GM18499 (cell line): ENCODE measurements around the gene POC1A.
"Not testable (repeated sequence)": the region's sequence is repeated elsewhere in the genome, so short reads cannot be mapped to it uniquely, and the experiment has no call there.

Experiments
- ATAC-seq: cut with Tn5 transposase; IDR thresholded peaks from one replicate; pipeline ENCODE4 v1.9.1; 2021; ENCODE audit warnings: moderate number of reproducible peaks; ENCODE audit not compliant: insufficient read depth, unreplicated experiment

POC1A gene

DNA sequence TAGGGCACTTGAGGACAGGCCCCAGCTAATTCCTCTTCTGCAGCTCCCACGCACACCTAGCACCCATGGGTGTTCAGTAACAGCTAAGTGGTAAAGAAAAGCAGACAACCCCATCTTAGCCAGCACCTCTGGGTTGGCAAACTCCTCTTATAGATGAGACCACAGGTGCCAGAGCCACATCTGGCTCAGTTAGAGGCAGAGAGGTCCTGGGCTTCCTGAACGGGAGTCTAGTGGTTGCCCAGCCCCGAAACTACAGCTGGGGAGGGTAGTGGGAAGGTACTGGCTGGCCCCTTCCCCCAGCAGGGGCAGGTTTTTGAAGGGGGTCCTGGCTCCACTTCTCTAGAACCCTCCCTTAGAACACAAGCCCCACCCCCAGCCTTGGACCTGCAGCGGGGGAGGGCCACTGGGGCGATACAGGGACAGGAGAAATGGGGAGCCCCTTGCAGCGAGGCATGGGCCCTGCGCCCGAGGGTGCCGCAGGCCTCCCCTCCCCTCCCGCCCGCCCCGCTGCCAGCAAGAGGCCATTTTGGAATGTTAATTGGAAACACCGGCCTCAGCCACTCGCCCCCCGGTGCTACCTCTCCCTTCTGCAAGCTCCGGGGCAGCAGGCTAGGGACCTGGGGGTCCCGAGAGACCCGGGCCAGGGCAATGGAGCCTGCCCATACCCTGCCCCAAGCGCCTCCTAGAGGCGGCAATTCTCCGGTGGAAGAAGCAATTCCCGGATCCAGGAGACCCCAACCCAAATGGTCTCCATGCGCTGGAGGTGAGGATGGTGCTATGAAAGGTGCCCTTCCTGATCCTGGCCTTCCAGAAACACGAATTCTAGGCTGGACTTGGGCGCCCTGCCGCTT is 99.3 kb downstream of the POC1A start:
- no peak for ATAC-seq

DNA sequence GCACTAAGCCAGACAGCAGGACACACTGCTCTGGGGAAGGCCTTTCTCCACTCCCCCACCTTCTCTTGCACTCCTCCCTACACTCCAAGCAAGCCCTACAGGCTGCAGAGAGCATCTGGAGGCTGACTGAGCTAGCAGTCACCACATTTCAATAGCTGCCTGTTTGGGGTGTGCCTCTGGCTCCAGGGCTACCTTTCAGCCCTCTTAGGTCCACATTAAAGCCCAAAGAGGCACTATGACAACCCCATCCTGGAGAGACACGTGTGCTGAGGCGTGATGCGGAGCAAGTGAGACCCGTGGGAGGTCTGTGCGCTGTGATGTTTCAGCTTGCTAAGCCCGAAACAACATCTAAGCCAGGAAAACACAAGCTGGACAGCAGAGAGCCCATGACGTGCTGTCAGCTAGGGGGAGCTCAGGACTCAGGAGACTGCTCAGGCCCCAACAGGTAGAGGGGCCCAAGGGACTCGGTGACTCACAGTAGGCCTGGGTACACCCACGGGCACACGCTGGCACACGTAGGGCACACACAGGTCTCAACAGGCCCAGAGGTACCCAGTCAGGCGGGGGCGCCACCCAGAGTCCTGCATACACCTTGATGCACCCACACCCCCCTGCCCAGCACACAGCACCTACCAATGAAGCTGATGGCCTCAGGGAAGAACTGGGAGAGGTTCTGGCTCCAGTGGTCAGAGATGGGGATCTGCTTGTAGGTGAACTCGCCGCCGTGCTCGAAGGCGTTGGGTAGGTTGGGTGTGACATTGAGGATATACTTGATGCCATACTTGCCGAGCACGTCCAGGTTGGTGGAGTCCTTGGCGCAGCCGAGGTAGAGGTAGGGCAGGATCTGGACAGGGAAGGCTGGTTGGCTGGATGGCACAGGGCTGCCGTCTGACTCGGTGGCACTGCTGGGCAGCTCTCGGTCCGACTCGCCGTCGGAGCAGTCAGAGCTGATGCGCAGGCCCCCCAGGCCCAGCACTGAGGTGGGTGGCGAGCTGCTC is 100.6 kb downstream of the POC1A start:
- ATAC-seq: no peak

DNA sequence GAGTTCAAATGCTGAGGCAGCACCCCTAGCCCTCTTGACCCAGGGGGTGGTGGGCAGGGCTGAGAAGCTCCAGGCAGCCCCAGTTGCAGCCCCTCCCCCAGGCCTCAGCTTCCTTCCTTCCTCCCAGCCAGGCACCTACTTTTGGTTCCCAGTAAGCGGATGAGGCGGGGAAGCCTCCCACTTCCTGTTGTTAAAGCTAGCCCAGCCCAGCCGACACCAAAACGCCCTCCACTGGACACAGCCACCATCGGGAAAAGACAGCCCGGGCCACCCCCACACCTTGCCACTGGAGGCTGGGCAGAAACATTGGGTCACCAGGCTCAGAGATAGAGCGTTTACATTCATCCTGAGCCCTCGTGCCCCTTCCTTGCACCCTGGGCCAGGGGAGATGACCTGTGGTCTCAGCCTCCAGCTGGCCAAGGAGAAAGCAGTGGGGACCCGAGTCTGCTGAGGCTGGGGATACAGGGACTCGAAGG is 101.4 kb downstream of the POC1A start:
- no peak for ATAC-seq

DNA sequence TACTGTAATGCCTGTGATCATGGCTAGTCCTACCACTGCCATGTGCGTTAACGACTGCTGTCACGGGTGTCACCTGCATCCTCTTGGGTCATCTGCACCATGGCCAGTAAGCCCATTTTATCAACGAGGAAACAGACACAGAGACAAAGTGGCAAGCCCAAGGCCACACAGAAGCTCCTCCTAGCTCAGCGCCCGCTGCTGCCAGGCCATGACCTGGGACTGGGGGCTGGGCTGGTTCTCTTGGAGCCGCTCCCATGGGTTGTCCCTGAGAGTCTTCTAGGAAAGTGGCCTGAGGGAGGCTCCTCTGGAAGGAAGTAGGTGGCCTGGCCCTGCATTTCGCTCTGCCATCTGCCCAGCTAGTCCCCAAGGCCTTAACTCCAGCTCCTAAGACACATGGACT is 102.8 kb downstream of the POC1A start:
- ATAC-seq: no peak

DNA sequence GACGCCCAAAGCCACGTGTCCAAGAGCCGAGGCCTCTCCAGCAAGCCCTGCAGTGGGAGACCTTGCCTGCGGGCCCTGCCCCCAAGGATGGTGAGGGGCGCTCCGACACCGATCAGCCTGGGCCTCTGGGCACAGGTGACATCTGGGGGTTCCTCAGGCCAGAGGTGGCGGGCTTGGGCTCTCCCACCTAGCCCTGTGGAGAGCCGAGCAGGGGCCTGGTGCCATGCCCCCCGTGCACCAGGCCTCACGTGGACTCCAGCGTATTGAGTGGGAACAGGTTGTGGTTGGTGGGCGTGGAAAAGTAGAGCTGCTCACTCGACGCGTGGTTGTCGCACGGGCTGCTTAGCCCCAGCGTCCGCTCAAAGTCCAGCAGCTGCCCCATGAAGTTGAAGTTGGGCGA is 103.7 kb downstream of the POC1A start:
- no peak for ATAC-seq

DNA sequence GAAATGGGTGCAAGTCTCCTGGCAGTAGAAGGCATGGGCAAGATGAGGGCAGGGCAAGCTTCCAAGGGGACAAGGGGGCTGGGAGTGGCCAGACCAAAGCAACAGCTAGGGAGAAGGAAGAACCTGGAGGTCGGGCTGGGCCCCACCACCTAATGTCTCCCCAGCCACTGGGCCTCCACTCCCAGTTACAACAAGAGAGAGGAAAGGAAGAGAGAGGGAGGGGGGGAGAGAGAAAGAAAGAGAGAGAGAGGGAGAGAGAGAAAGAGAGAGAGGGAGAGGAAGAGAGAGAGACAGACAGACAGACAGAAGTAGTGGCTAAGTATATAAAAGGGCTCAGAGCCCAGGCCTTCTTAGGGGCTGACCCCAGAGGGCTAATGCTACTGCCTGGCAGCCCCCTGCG is 104.7 kb downstream of the POC1A start:
- ATAC-seq: no peak

DNA sequence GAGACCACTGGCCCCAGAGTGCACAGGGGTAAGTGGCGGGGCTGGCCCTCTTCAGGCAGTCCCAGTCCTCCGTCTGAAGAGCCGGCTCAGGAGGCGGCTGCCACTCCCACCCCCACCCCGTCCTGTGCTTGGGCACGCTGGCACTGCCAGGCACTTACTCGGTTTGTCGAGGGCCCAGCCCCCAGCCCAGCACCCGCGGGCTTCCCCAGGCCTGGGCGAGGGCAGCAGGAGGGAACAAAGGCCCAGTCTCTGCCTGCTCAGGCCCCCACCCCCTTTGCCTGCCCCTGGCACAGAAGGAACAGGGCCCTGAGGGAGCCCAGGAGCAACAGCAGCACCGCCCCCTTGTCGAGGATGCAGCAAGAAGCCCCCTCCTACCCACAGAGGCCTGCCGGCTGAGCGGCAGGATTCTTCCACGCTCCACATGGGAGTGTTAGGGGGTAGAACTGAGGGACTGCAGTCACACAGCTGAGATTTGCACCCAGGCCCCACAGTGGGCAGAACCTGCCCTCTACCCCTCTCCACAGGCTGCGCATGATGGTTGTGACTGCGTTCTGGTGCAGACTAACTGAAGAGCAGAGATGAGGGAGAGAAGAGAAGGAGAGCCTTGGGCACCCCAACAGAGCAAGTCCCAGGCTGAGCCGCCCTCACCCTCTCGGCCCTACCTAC is 106.8 kb downstream of the POC1A start:
- ATAC-seq: no peak

DNA sequence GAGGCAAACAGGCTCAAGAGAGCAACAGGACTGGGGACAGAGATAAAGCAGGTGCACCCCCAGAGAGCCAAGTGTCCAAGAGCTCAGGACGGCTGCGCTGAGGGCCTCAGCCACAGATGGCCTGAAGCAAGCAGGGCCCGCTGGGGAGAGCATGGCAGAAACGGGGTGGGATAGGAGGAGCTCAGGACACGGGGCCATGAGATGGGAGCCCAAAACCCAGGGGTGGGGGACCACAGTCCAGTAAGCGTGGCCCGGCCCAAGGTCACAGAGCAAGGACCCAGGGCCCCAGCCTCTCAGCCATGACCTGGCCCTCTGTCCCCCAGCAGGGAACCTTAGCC is 107.4 kb downstream of the POC1A start:
- no peak for ATAC-seq

DNA sequence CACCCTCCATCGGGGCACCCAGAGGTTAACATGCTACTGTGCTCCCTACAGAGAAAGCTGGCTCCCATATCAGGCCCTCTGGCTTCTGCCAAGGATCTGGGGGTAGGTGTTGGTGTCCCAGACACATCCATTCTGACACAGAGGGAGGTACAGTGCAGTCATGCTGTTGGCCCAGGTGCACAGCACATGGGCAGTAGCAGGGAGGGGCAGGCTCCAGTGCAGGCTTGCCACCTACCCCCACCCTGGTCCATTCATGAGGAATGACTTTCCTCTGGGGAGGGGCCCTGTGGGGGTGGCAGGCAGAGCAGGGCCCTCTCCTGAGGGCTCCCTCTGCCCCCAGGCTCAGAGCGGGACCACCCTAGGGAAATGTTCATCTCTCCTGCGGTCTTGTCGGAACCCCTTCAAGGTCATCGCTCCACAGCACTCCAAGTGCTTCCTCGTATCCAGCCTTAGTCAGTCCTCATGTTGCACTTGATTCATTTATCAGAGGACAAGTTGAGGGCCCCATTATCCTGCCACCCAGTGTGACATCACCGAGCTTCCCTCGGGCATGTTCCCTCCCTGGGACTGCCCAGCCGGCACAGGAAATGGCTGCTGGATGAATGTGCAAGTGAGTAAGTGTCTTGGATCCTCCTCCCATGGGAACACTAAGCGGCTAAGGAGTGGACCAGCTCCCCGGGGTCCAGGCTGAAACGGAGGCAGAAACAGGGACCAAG is 107.9 kb downstream of the POC1A start:
- no peak for ATAC-seq

DNA sequence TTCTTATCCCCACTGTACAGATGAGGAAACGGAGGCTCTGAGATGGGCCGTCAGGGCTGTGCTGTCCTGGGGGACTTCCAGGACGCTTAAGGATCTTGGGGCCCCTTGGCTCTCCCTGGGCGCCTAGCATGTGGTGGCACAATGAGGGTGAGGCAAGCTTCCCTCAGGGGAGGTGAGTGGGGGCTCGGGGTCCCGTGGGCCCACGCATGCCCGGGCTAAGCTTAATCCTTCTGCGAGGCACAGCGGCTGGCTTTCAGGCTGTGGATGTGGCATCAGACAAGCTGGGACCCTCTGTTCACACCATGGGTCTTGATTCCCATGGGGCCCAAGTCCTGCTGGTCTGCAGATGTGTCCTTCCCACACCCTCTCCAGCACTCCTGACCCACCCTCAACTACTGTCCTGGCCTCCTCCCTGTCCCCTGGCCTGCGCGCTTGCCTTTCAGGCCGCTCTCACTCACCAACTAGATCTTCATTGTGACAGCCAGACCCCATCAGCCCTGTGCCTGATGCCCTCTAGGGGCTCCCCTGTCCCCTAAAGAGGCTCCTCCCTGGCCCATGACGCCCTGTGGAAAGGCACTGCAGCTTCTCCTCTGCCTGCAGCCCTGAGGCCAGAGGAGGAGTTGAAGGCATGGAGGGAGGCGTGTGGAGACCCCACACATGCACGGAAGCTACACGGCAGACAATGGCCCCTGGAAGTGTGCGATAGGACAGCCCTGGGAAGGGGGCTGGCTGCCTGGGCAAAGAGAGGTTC is 109.2 kb downstream of the POC1A start:
- no peak for ATAC-seq

DNA sequence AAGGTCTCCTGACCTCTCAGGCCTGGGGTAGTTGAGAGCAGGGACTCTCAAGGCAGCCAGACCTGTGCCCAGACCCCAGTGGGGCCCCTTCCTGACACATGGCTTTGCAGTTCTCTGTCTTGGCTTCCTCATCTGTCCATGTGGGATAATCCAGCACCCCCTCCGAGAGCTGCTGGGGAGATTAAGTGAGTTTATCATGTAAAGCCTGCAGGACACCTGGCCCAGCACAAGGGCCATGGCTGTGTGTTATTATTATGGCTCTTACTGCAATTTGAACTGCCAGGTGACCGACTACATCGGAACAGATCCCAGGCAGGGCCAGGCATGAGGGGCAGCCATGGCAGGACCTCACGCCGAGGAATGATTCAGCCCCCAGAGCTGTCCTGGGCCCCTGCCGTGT is 110.5 kb downstream of the POC1A start:
- ATAC-seq: no peak

DNA sequence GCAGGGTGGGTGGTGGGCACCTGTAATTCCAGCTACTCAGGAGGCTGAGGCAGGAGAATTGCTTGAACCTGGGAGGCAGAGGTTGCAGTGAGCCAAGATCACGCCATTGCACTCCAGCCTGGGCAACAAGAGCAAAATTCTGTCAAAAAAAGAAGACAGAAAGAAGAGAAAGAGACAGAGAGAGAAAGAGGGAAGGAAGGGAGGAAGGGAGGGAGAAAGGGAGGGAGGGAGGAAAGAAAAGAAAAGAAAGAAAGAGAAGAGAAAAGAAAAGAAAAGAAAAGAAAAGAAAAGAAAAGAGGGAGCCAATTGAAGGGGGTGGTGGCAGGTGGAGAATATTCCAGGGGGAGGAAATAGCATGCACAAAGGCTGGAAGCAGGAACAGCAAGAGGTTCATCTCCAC is 111.2 kb downstream of the POC1A start:
- not testable (repeated sequence) for ATAC-seq

DNA sequence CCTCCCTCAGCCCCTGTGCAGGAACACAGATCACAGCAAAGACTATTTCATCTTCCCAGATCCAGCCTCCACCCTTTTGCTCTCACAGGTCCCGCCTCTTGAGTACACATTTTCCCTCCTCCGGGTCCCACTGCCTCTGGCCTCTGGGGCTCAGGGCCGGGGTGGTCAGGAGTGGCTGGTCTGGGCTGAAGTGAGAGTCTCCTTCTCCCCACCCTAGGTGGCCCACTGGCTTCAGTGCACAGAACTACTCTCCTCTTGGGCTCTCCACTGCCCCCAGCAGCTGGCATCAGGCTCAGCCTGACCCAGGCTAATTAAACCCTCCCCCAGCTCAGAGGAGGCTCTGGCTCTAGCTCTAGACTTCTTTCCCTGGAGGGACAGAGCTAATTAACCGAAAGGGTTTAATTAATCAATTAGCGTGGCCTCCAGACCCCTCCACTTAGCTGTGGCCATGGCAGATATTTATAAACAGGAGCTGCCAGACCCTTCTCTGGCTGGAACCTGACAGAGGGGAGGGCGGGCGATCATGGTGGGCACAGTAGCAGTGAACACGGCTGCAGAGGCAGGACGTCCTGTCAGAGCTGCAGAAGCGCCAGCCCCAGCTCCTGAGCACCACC is 113.0 kb downstream of the POC1A start:
- no peak for ATAC-seq

DNA sequence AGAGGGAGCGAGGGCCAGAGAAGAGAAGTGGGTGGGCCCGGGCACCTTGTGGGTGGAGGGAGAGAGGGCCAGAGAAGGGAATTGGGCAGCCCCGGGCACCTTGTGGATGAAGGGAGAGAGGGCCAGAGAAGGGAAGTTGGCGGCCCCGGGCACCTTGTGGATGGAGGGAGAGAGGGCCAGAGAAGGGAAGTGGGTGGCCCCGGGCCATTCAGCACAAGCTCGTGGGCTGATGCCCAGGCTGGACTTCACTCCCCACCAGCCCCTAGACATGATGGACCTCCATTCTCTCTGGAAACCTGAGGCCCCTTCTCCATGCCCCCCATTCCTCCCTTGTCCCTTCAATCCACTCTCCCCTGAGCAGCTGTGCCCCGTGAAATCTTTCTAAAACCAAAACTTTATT is 113.6 kb downstream of the POC1A start:
- ATAC-seq: no peak

DNA sequence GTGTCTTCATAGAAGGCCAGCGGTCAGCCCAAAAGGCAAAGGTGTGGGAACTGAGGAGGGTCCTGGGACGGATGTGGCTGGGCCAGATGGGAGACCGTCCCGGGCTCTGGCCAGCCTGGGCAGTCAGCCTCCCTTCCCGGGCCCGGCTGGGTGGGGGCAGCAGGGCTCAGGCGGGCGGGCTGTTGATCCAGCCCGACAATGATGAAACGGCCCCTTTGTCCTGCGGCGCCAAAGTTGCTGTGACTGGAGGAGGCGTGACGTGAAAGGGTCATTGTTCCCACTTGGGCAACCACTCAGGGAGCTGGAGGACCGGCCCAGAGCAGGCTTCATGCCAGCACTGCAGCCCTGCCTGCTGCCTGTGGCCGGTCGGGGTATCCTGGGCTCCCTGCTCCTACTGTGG is 114.4 kb downstream of the POC1A start:
- ATAC-seq: no peak

DNA sequence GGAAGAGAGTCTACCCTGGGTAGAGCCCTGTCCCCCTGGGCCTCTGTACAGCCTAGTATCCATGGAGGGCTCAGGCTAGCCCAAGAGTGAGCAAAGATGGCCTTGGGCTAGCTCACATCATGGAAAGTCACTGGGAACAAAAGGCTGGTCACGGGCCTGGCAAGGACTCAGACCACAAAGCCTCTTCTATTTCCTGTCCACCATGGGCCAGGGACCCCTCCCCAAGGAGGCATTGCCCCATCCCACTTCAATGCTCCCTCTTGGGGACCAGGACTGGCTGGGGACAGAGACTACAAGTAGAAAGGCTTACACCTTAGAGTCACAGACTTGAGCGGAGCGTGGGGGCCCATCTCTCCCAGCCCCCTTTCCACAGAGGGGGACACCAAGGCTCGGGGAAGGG is 114.8 kb downstream of the POC1A start:
- ATAC-seq: no peak

DNA sequence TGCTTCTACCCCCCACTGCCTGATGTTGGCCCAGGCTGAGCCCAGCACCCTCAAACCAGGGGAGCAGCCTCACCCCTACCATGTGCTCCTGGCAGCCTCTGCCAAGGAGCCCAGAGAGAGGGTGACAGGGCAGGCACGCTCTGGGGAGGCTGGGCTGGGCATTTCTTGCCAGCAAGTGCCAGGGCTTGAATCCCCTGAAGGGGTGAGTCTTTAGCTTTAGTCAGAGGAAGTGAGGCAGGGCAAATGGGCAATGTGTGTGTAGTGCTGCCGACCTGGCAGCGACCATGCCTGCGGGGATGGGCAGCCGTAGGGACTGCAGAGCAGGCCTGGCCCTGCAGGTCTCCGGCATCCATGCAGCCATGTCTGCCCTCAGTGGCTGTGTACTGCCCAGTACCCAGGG is 116.0 kb downstream of the POC1A start:
- no peak for ATAC-seq

DNA sequence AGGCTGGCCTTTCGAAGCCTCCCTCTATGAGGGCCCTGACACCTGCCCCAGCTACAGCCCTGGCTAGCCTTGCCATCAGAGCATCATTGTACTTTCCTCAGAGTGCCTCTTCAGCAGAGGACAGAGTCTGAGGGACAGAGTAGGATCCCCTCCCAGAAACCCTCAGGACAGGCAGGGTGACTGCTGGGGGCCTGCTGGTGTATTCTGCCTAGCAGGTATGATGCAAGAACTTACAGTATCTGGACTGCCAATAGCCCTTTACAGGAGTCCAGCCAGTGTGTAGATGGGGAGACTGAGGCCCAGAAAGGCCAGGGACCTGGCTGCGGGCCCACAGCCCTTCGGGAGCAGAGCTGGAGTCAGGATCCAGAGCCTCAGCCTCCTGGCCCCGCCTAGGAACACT is 116.9 kb downstream of the POC1A start:
- no peak for ATAC-seq

DNA sequence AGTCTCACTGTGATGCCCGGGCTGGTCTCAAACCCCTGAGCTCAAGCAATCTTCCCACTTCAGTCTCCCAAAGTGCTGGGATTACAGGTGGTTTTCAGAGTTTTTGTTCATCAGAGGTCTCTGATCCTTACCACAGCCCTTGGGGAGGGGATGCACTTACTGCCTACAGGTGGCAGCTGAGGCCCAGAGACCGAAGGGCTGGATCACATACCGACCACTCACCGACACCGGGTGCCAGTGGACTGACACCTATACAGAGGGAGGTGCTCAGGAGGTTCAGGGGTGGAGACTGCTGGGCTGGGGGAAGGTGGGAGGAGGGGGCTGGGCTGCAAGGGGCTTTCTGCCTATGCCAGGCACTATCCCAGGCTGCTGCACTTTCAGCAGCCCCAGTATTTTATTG is 117.4 kb downstream of the POC1A start:
- no peak for ATAC-seq
